Measurements from ENCODE around the gene FUT3.
"Not testable (repeated sequence)": the region's sequence is repeated elsewhere in the genome, so short reads cannot be mapped to it uniquely, and the experiment has no call there.

Gene FUT3

GRCh38 chr19:5851302-5851701 lies at the start of gene FUT3:
FUT3 (minus strand) TSS chr19:5851449.
- no peak for DNase-seq (ENCODE audit: low read depth, low spot score)

GRCh38 chr19:5900976-5901375 lies 49.7 kb upstream of the FUT3 start:
- no peak for DNase-seq (ENCODE audit: low read depth, low spot score)

DNA sequence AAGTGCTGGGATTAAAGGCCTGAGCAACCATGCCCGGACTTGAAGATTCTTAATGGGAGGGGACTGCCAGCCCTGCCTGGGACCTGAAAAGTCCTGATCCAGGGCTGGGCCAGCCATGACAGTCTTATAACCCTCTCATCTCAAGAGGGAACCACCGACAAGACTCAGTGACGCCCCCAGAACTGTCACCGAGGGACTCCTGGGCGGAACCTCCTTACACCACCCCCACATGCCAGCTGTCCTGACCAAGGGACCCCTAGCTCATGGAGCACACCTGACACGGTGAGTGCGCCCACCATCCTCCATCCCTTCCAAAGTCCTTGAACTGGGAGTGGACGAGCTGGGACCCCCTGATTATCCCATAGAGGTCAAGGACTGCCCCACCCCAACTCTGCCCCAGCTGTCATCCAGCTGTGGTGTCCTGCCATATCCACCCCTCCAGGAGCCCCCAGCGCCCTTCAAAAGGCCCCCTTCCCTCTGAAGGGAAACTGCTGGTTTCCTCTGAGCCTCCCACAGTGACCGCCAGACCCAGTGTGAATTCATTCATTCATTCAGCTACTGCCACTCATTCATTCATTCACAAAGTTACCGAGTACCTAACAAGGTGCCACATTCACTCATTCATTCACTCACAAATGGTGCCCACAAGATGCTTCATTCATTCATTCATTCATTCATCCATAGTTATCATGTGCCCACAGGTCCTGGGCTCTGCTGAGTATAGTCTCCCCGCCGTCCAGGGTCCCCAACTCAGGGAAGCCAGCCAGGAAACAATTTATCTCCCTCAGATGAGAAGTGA lies 48.7 kb upstream of the FUT3 start:
- no peak for DNase-seq (ENCODE audit: low read depth, low spot score)

DNA sequence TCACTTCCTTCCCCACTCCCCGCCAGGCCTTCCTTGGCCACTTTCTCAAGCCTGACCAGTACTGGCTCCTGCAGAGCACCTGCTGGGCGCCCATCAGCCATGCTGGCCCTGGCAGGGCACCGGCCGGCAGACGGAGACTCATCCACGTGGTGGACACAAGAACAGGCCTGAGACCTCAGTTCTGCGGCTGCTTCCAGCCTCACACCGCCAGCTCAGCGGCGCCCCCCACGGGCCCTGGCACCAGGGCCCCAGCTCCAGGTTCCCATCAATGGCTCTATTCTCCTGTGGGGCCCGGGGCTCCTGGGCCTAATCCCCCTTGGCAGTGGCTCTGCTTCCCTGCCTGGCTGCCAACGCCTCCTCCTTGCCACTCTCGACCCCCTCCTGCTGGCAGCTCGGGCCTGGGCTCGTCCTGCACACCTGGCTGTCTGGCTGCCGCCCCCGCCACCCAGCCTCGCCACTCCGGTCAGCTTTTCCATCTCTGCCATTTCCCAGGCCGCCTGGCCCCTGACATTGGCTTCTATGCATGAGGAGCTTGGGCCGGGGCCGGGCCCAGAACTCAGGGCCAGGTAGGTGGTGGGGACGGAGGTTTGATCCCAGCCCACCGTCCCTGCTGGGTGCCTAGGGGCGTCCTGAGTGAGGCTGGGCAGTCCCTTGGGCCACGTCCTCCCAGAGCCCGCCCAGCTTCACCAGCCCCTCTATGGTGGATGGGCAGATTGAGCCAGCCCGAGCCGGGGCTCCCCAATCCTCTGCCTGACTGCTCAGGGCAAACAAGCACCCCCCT lies 46.1 kb upstream of the FUT3 start:
- no peak for DNase-seq (ENCODE audit: low read depth, low spot score)

DNA sequence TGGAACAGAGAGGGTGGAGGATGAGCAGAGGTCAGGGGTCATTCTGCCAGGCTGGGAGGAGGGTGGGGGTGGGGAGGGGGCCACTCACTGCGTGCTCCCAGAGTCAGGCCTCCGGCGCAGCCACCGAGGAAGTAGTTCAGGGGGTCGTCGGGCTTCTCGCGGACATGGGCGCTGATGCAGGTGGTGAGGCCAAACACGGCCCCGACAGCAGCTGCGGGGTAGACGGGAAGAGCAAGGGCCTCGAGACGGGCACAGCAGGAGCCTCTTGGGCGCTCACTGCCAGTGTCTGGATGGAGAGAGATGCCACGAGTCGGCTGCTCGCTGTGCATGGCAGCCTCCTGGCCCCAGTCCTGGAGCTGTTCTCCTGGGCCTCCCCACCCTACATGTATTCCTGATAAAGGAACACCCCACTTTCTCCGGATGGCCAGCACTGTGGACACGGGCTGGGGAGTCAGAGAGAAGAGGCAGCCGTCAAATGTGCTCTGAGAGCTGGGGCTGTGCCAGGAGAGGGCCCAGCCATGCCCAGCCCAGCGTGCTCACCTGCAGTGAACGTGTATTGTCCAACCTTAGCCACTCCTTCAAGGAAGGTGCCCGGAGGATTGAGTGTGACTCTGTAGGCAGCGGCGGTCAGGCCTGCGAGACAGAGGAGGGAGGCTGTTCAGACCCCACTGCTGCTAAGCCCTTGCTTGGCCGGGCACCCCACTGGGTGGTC lies 45.3 kb upstream of the FUT3 start:
- DNase-seq (ENCODE audit: low read depth, low spot score), result no peak

GRCh38 chr19:5895890-5896289 lies 44.6 kb upstream of the FUT3 start:
- DNase-seq (ENCODE audit: low read depth, low spot score), result no peak

DNA sequence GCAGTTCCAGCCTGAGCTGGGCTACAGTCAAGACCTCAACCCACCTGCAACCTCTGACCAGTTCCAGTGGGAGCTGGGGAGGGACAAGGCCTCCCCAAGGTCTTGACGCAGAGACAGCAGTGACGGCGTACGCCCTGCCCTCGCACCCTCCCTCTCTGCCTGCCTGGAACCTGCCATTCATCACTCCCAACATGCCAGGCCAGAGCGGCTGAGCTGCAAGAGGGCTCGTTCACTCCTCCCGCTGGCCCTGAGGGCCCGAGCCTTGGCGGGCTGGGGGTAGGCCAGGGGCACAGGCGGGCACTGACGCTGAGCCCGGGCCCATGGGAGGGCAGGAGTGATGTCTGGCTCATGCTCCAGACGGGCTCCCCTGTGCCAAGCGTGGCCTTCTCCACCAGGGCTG lies 44.2 kb upstream of the FUT3 start:
- no peak for DNase-seq (ENCODE audit: low read depth, low spot score)

GRCh38 chr19:5894704-5895349 lies 43.6 kb upstream of the FUT3 start:
- no peak for DNase-seq (ENCODE audit: low read depth, low spot score)

DNA sequence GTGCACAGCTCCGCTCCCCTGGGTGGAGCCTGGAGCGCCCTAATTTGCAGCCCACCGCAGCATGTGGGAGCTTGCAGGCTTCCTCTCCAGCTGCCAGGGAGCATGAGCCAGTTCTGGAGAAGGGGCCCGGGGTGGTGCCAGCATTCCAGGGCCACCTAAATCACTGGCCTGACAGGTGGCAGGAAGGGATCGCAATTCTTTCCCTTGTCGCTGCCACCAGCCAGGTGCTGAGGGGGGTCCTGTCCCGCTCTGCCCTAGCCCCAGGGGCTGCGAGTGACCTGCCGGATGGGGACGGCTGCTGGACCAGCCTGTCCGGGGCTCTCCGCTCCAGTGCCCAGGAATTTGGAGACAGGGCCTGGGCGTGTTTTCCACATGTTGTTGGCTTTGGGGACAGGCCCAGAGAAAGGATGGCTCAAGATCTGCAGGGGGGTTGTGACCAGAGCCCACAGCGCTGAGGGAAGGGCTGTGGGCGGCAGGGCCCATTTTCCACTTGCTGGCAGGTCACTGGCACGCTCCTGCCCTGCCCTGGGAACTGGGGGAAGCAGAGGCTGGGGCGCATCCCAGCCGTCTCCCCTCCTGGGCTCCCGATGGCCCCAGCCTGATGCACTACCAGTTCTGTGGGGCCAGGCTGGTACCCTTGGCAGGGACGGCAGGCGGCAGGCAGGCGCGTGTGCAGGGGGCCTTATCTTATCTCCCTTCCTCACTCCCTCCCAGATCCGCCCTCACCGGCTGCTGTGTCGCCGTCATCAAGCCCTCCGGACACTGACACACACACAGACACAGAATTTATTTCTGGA lies 42.9 kb upstream of the FUT3 start:
- no peak for DNase-seq (ENCODE audit: low read depth, low spot score)

DNA sequence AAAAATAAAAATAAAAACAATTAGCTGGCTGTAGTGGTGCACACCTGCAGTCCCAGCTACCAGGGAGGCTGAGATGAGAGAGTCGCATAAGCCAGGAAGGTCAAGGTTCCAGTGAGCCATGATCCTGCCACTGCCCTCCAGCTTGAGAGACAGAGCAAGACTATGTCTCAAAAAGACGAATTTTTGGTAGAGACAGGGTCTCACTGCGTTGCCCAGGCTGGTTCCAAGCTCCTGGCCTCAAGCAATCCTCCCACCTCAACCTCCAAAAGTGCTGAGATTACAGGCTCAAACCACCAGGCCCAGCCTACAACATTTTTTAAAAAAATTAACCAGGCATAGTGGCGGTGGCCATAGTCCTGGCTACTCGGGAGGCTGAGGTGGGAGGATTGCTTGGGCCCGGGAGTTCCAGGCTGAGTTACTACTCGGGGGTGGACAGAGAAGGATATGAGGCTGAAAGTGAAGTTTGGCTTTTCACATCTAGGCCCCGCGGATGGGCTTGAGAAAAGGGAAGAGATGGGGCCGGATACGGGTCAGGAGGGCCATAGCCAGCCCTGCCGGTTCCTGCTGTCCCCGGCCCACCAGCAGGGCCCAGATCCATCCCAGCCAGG lies 42.2 kb upstream of the FUT3 start:
- no peak for DNase-seq (ENCODE audit: low read depth, low spot score)

GRCh38 chr19:5892772-5893275 lies 41.6 kb upstream of the FUT3 start:
- DNase-seq (ENCODE audit: low read depth, low spot score), result no peak

- no peak for DNase-seq (ENCODE audit: low read depth, low spot score)
Measured at GRCh38 chr19:5891938-5892771, 40.9 kb upstream of the FUT3 start.

- DNase-seq (ENCODE audit: low read depth, low spot score), result no peak
Measured at GRCh38 chr19:5891572-5891937, 40.3 kb upstream of the FUT3 start.

DNA sequence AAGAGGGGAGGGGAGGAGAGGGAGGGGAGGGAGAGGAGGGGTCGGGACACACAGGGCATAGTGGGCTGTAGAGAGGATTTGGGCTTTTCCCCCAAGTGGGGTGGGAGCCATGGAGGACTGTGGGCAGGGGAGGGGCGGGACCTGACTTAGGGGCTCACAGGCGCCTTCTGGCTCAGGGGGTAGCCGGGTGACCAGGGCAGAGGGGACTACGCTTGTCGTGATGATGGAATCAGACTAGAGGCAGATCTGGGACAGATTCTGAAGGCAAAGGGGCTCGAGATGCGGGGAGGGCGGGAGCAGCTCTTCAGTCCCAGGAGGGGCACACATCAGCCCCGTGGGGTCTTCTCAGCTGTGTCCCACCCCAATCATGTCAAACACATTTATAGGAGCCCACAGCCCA lies 38.9 kb upstream of the FUT3 start:
- no peak for DNase-seq (ENCODE audit: low read depth, low spot score)

DNA sequence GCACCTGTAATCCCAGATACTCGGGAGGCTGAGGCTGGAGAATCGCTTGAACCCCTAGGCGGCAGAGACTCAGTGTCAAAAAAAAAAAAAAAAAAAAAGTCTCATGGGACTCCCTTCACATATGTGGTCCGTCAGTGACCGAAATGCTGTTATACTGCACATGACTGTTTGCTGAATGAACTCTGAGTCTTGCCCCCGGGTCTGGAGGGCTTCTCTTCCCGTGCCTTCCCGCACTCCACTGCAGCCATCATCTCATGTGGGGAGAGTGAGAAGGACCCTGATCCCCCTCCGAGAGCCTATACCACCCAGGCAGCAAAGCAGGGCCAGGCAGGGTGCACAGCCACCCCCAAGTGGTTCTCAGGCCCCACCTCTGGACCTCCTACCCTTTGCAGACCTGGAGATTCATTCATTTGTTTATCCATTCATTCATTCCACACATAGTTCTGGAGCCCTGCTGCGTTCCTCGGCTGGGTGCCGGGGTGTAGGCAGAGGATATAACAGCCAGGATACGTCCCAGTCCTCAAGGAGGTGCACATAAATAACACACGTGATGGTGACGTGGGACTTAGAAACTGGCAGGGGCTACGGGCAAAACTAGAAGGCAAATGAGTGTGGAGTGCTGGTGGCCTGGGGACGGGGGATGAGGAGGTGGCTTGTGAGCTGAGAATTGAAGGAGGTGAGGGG lies 38.2 kb upstream of the FUT3 start:
- DNase-seq (ENCODE audit: low read depth, low spot score), result no peak

DNA sequence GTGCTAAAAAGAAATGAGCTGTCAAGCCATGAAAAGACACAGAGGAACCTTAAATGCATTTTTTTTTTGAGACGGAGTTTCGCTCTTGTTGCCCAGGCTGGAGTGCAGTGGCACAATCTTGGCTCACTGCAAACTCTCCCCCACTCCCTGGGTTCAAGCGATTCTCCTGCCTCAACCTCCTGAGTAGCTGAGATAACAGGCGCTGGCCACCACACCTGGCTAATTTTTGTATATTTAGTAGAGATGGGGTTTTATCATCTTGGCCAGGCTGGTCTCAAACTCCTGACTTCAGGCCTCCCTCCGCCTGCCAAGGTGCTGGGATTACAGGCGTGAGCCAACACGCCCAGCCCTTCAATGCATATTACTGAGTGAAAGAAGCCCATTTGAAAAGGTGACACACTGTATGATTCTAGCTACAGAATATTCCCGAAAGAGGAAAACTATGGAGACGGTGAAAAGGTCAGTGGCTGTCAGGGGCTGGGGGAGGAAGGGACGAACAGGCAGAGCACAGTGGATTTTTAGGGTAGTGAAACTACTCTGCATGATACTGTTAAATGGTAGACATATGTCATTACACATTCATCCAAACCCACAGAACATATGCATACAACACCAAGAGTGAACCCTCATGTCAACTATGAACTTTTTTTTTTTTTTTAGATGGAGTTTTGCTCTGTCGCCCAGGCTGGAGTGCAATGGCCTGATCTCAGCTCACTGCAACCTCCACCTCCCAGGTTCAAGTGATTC lies 33.0 kb upstream of the FUT3 start:
- not testable (repeated sequence) for DNase-seq (ENCODE audit: low read depth, low spot score)

DNA sequence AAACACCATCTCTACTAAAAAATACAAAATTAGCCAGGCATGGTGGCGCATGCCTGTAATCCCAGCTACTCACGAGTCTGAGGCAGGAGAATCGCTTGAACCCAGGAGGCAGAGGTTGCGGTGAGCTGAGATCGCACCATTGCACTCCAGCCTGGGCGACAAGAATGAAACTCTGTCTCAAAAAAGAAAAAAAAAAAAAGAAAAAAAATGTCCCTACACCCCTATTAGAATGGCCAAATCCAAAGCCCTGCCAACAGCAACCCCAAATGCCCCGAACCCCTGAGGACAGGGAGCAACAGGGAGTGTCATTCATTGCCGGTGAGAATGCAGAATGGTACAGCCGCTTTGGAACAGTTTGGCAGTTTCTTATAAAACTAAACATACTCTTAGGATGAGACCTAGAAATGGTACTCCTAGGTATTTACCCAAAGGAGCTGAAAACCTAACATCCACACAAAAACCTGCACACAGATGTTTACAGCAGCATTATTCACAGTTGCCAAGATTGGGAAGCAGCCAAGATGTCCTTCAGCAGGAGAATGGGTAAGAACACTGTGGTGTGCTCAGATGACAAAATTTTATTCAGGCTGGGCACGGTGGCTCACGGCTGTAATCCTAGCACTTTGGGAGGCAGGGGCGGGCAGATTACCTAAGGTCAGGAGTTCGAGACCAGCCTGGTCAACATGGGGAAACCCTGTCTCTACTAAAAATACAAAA lies 32.1 kb upstream of the FUT3 start:
- not testable (repeated sequence) for DNase-seq (ENCODE audit: low read depth, low spot score)

Measured in activated CD4-positive, CD25-positive, alpha-beta regulatory T cell treated with anti-CD3 and anti-CD28 coated beads, Interleukin-2, amount 50 U/mL, for 16 hours (primary cell).